Adipocyte (in vitro differentiated cells): ENCODE measurements around the gene COL4A2.
"Not testable (repeated sequence)": the region's sequence is repeated elsewhere in the genome, so short reads cannot be mapped to it uniquely, and the experiment has no call there.

Experiments used
- DNase-seq: peaks from one replicate; pipeline ENCODE4 v3.0.0-alpha.2; 2015; ENCODE audit warnings: low read depth
- H3K27me3 ChIP-seq: replicated peaks from 2 replicates; pipeline ENCODE4 v1.7.0; 2013; ENCODE audit warnings: mild to moderate bottlenecking, low read length, moderate library complexity; ENCODE audit not compliant: control insufficient read depth, insufficient read depth
- H3K36me3 ChIP-seq: 2 replicates; pipeline ENCODE4 v1.7.0; 2013; ENCODE audit warnings: low read length, mild to moderate bottlenecking, moderate library complexity; ENCODE audit not compliant: control insufficient read depth, insufficient read depth, severe bottlenecking
- H3K4me1 ChIP-seq: 2 replicates; pipeline ENCODE4 v1.7.0; 2013; ENCODE audit warnings: mild to moderate bottlenecking, low read length, moderate library complexity; ENCODE audit not compliant: control insufficient read depth, insufficient read depth
- H3K4me3 ChIP-seq: 2 replicates; pipeline ENCODE4 v1.7.0; 2013; ENCODE audit warnings: mild to moderate bottlenecking, low read length, moderate library complexity
- H3K9ac ChIP-seq: 2 replicates; pipeline ENCODE4 v1.7.0; 2013; ENCODE audit warnings: mild to moderate bottlenecking, low read length, moderate library complexity
- H3K9me3 ChIP-seq: 2 replicates; pipeline ENCODE4 v1.7.0; 2013; ENCODE audit warnings: mild to moderate bottlenecking, low read length, moderate library complexity; ENCODE audit not compliant: control insufficient read depth

The COL4A2 gene

DNA sequence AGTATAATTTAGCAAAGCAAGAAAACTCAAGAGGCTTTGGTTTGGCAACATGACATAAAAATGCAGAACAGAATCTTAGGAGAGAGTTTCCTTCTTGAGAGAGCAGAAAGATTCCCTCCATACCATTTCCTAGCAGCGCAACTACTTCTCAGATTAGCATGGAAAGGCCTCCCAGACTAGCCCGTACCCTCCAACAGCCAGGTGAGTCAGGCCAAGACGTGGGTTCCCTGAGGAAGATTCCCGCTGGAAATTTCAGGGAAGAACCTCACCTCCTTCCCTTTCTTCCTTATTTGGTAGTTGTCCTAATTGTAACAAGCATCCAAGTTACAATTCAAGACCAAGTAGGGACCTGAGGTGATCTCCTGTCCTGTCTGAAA, 12.3 kb downstream of the COL4A2 start:
- H3K9me3 ChIP-seq: no peaks in the 10 kb centered on the region
- H3K4me3 ChIP-seq: peak overlapping the region; percentile 16
- H3K9ac ChIP-seq: no peak overlapping the region
- no peaks in the 10 kb centered on the region for H3K27me3 ChIP-seq
- no peak for DNase-seq
- peaks cover 69% of the 10 kb centered on the region for H3K36me3 ChIP-seq
- H3K4me1 ChIP-seq: peaks cover 46% of the 10 kb centered on the region

- H3K4me1 ChIP-seq: peaks cover 40% of the 10 kb centered on the region
- peaks cover 70% of the 10 kb centered on the region for H3K36me3 ChIP-seq
- no peak for DNase-seq
- peak overlapping the region; percentile 16 for H3K4me3 ChIP-seq
- no peaks in the 10 kb centered on the region for H3K9me3 ChIP-seq
- H3K27me3 ChIP-seq: no peaks in the 10 kb centered on the region
- H3K9ac ChIP-seq: no peak overlapping the region
Observed at GRCh38 chr13:110319774-110320509, 12.9 kb downstream of the COL4A2 start.

GRCh38 chr13:110320645-110321044, 13.6 kb downstream of the COL4A2 start:
- no peak overlapping the region for H3K4me3 ChIP-seq
- H3K36me3 ChIP-seq: peaks cover 69% of the 10 kb centered on the region
- no peaks in the 10 kb centered on the region for H3K27me3 ChIP-seq
- H3K4me1 ChIP-seq: peaks cover 34% of the 10 kb centered on the region
- no peak for DNase-seq
- H3K9ac ChIP-seq: no peak overlapping the region
- H3K9me3 ChIP-seq: no peaks in the 10 kb centered on the region

DNA sequence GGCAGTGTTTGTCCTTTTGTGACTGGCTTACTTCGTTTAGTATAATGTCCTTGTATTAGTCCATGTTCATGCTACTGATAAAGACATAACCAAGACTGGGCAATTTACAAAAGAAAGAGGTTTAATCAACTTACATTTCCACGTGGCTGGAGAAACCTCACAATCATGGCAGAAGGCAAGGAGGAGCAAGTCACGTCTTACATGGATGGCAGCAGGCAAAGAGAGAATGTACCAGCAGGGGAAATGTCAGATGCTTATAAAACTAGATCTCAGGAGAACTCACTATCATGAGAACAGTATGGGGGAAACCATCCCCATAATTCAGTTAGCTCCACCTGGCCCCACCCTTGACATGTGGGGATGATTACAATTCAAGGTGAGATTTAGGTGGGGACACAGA, 14.5 kb downstream of the COL4A2 start:
- H3K27me3 ChIP-seq, DNase-seq, H3K4me3 ChIP-seq, H3K9me3 ChIP-seq, H3K9ac ChIP-seq: not testable (repeated sequence)
- Histone ChIP-seq H3K36me3 (peaks cover 67% of the 10 kb centered on the region), H3K4me1 (peaks cover 32% of the 10 kb centered on the region)

- H3K27me3 ChIP-seq: no peaks in the 10 kb centered on the region
- peaks cover 66% of the 10 kb centered on the region for H3K36me3 ChIP-seq
- no peaks in the 10 kb centered on the region for H3K9me3 ChIP-seq
- DNase-seq: no peak
- no peak overlapping the region for H3K9ac ChIP-seq
- H3K4me1 ChIP-seq: peaks cover 35% of the 10 kb centered on the region
- H3K4me3 ChIP-seq: no peak overlapping the region
Observed at GRCh38 chr13:110322126-110322827, 15.2 kb downstream of the COL4A2 start.

GRCh38 chr13:110322828-110323171, 15.7 kb downstream of the COL4A2 start:
- no peaks in the 10 kb centered on the region for H3K9me3 ChIP-seq
- no peak overlapping the region for H3K9ac ChIP-seq
- no peak overlapping the region for H3K4me3 ChIP-seq
- H3K27me3 ChIP-seq: no peaks in the 10 kb centered on the region
- no peak for DNase-seq
- H3K4me1 ChIP-seq: peaks cover 36% of the 10 kb centered on the region
- H3K36me3 ChIP-seq: peaks cover 61% of the 10 kb centered on the region

GRCh38 chr13:110323172-110323891, 16.2 kb downstream of the COL4A2 start:
- Histone ChIP-seq H3K9me3 (no peaks in the 10 kb centered on the region), H3K4me1 (peaks cover 36% of the 10 kb centered on the region), H3K9ac (no peak overlapping the region), H3K36me3 (peaks cover 57% of the 10 kb centered on the region), H3K4me3 (no peak overlapping the region), H3K27me3 (no peaks in the 10 kb centered on the region)
- DNase-seq: peak; percentile 58

- peaks cover 35% of the 10 kb centered on the region for H3K4me1 ChIP-seq
- H3K4me3 ChIP-seq: no peak overlapping the region
- no peak for DNase-seq
- H3K27me3 ChIP-seq: no peaks in the 10 kb centered on the region
- no peak overlapping the region for H3K9ac ChIP-seq
- no peaks in the 10 kb centered on the region for H3K9me3 ChIP-seq
- H3K36me3 ChIP-seq: peaks cover 62% of the 10 kb centered on the region
Observed at GRCh38 chr13:110324026-110324749, 17.1 kb downstream of the COL4A2 start.

GRCh38 chr13:110326263-110326904, 19.3 kb downstream of the COL4A2 start:
- DNase-seq: no peak
- peaks cover 73% of the 10 kb centered on the region for H3K36me3 ChIP-seq
- H3K9ac ChIP-seq: no peak overlapping the region
- H3K4me3 ChIP-seq: no peak overlapping the region
- H3K4me1 ChIP-seq: peaks cover 33% of the 10 kb centered on the region
- H3K27me3 ChIP-seq: no peaks in the 10 kb centered on the region
- H3K9me3 ChIP-seq: no peaks in the 10 kb centered on the region

DNA sequence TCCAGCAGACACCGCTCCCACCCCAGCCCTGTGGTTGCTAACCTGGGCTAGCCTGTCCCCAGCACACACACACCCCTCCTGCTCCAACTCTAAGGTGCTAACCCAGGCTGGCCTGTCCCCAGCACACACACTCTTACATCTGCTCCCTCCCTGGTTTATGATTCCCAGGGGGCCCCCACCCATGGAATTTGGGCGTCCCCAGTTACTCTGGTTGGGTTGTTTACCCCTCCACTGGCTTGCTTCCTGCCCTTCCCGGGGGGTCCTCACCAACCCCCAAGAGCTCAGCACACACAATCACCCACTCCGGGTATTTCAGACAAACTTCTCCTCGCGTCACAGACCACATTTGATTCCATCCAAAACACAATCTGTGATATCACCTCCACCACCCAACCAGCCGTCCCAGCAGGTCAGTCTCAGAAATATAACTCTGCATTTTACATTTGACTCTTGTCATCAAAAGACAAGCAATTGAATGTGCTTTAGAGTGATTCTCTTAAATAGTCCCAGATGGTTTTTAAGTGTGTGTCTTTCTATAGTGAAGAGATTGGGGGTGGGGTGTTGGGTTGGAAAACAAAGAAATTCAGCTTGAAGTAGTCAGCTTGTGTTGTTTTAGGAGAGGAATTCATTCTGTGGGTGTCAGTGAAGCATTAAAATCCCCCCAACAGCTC, 20.1 kb downstream of the COL4A2 start:
- H3K9ac ChIP-seq: no peak overlapping the region
- DNase-seq: peak; percentile 67
- H3K27me3 ChIP-seq: no peaks in the 10 kb centered on the region
- peaks cover 38% of the 10 kb centered on the region for H3K4me1 ChIP-seq
- no peak overlapping the region for H3K4me3 ChIP-seq
- H3K36me3 ChIP-seq: peaks cover 73% of the 10 kb centered on the region
- no peaks in the 10 kb centered on the region for H3K9me3 ChIP-seq
